SK-N-MC (cell line): Measurements from ENCODE around the gene HMGN2.

ENCODE experiments used
- EZH2 ChIP-seq: fragments of 200-600 bp; sonication (generic); IDR thresholded peaks from one replicate; pipeline ENCODE4 v1.6.1; 2017; ENCODE audit warnings: antibody characterized with exemption
- POLR2AphosphoS5 ChIP-seq: IDR thresholded peaks from 2 replicates; pipeline ENCODE4 v1.6.1; 2012; ENCODE audit warnings: mild to moderate bottlenecking, low read depth, low read length, borderline replicate concordance

GRCh38 chr1:26517766-26518049 lies 45.5 kb downstream of the HMGN2 start:
- TF ChIP-seq POLR2AphosphoS5 (no peak), EZH2 (no peak)
